ENCODE data around the gene EOLA1.
"Not testable (repeated sequence)": the region's sequence is repeated elsewhere in the genome, so short reads cannot be mapped to it uniquely, and the experiment has no call there.

Gene EOLA1

DNA sequence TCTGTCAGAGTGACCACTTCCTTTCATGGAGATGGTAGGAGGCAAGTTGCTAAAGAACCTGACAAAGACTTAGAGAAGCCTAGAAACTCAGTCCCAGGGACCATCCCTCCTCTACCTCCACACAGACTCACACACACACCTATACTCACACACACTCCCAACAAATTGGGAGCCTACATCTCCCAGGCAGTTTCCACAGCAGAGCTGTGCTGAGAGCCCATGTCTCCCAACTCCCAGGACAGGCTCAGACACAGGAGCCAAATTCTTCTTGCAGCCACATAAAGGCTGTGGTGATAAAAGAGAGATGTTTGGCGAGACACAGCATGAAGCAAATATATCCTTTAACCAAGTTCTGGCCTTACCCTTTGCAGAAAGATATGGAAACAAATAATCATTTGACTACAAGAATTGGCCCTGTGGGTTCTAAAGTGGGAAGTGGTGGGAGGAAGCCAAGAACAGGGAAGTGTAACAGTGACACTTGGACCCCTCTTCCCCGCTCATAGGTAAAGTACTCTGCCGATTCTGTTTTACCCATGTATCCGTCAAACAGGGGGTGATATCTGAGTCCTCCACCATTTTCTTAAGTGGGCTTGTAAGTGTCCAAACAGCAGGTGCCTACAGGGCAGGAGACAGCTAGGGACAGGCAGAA lies 24.7 kb upstream of the EOLA1 start:
- DNase-seq: no peak

DNA sequence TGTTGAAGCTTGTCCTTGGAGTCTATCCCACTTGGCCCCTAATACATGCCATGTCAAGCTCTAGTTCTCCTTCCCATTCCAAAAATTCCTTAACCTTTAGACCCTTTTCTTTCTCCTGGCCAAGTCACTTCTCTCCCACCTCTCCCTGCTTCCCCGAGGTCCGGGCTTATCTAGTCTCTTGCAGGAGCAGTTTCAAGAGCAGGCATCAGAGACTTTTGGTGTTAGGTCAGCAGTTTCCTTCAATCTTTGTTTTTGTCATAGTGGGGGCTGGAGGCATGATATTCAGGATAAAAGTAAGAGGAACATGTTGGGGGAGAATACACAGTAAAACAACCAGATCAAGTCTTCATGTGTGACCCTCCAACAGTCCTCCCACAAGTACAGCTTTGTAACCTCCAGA lies 24.2 kb upstream of the EOLA1 start:
- DNase-seq: no peak

DNA sequence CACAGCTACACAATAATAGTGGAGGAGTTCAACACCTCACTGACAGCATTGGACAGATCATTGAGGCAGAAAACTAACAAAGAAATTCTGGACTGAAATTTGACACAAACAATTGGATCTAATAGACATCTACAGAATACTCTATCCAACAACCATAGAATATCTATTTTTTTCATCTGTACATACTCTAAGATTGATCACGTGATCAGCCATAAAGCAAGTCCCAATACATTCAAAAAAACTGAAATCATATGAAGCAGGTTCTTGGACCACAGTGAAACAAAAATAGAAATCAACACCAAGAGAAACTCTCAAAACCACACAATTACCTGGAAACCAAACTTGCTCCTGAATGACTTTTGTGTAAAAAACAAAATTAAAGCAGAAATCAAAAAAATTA lies 23.5 kb upstream of the EOLA1 start:
- DNase-seq: no peak

DNA sequence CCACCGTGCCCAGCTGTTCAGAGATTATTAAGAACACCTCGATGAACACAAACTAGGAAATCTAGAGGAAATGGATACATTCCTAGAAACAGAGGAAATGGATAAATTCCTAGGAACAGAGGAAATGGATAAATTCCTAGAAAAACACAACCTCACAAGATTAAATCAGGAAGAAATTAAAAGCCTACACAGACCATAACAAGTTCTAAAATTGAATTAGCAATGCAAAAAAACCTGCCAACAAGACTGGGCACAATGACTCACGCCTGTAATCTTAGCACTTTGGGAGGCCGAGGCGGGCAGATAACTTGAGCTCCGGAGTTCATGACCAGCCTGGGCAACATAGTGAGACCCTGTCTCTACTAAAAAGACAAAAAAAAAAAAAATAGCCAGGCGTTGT lies 22.6 kb upstream of the EOLA1 start:
- DNase-seq: no peak

DNA sequence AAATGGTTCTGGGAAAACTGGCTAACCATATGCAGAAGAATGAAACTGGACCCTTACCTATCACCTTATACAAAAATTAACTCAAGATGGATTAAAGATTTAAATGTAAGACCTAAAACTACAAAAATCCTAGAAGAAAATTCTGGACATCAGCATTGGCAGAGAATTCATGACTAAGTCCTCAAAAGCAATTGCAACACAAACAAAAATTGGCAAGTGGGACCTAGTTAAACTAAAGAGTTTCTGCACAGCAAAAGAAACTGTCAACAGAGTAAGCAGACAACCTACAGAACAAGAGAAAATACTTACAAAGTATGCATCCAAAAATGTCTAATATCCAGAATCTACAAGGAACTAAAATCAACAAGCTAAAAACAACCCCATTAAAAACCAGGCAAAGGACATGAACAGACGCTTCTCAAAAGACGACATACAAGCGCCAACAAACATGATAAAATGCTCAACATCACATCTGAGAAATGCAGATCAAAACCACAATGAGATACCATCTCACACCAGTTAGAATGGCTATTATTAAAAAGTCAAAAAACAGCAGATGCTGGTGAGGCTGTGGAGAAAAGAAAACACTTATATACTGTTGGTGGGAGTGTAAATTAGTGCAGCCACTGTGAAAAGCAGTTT lies 20.1 kb upstream of the EOLA1 start:
- DNase-seq: not testable (repeated sequence)

DNA sequence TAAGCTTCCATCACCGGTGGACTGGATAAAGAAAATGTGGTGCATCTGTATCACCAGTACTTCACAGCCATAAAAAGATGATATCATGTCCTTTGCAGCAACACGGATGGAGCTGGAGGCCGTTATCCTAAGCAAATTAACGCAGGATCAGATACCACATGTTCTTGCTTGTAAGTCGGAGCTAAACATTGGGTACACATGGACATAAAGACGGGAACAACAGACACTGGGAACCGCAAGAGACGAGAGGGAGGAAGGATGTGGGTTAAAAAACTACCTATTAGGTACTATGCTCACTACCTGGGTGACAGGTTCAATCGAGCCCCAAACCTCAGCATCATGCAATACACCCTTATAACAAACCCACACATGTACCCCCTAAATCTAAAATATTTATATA lies 19.4 kb upstream of the EOLA1 start:
- peak; percentile 54 for DNase-seq

DNA sequence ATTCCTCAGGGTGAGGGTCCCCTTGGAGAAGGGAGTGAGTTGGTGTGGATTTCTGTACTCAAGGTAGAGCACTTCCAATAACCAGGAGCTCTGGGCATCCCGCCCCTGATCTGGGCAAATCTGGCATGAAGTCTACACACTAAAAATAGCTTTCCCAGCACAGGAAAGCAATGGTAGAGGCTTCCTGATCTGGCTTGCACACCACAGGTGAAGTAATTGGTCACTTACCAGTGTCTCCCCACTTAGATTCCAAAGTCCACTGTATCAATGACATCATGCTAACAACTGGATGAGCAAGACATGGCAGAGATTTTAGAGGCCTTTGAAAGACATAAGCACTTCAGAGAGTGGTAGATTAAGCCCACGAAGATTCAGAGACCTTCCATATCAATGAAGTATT lies 17.9 kb upstream of the EOLA1 start:
- DNase-seq: no peak

DNA sequence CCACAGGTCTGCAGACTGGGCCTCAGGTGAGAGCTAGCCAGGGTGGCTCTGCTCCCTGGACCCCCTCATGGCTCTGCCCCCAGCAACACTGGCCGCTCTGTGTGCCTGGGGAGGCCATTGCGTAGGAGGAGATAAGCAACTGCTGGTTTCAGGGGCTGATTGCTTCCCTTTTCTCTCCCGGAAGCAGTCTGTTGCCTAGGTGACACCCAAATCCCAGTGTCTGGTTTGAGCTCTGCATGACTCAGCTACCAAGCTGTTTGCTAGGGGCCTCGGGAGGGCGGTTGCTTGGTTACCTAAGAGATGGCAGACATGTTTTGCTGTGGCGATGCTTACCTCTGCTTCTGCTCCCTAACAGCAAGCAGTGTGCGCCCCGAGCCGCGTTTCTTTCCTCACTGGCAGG lies 15.4 kb upstream of the EOLA1 start:
- peak; percentile 88 for DNase-seq

DNA sequence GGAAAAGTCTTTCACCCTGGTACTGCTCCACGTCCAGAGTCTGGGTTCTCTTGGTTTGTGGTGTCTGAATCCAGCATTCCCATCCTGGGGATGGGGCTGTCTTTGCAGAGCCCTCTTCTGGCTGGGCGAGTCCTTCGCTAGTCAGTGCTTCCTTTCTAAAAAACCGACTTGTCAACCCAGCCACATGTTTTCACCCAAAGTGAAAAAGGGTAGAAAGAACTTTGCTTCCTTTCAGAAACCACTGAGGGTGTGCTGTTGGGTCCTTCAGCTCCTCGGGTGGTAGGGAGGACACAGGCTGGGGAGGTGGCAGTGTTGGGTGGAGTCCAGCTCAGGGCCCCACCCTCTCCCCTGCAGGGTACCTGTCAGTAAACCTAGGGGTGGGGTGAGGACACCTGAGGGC lies 14.9 kb upstream of the EOLA1 start:
- peak; percentile 70 for DNase-seq

DNA sequence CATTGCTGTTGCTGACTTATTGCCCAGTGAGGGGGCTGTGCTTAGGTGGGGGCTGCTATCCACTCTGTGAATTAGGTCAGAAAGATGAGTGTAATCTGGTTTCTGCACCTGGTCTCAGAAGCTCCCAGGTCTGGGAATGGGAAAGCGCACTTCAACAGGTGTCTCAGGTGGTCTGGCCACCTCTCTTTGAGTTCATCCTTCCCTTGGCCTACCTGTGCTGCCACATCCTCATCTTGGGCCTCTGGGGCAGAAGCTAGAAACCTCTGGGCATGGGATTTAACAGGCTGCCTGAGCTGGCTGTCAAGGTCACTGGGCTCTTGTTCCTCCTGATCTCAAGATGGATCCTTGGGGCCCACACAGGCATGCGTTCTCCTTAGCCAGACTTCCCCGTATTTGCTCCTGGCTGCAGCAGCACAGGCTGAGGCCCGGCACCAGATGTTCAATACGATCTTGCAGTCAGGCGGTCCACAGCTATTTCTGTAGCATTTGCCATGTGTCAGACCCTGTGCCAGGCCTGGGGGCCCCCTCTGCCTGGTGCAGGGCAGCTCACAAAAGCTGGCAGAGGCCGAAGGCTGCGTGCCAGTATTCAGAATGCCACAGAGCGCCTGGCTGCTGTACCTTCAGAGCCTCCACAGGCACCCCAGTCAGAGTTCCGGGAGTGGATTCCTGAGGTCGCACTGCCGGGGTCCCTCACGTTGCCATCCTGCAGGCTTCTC lies 14.3 kb upstream of the EOLA1 start:
- not testable (repeated sequence) for DNase-seq

DNA sequence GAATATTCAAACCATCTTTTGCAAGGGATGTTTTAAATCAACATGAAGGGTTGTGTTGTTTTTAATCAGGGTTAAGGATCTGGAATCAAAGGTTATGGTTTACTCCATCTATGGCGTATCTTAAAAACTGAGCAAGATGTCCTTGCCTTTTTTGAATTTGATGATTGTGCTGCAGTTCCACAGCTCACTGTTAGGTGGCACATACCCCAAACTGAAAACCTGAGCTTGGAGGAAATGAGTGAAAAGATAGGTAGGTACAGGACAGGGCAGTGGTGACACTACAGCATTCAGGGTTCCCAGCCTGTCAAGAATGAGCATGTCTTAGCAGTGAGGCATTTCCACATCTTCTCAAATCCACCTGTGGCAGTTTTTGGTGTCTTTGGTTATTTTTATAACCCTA lies 13.1 kb upstream of the EOLA1 start:
- DNase-seq: peak; percentile 79

DNA sequence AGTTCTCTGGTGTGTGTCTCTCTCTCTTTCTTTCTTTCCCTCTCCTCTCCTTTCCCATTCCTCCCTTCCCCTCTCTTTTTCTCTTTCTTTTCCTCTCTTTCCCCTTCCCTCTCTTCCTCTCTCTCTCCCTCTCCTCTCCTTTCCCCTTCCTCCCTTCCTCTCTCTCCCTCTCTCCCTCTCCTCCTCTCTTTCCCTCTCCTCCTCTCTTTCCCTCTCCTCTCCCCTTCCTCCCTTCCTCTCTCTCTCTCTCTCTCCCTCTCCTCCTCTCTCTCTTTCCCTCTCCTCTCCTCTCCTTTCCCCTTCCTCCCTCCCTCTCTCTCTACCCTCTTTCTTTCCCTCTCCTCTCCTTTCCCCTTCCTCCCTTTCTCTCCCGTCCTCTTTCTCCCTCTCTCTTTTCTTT lies 12.4 kb upstream of the EOLA1 start:
- DNase-seq: no peak

DNA sequence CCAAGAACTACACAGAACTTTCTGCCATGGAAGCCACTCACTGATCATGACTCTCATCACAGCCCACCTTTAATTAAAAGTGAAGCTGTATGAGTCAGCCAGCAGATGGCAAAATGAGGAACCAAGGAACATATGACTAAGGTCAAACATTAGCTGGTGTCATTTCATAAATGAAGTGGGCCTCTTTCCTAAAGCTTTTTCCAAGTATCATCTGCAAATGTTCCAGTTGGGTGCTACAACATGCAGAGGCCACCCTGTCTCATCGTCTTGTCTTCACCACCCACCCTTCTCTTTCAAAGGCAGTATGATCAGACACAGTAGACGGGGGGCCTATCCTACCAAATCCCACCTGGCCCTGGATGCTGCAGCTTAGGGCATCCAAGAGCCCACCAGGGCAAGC lies 9.2 kb upstream of the EOLA1 start:
- DNase-seq: no peak

DNA sequence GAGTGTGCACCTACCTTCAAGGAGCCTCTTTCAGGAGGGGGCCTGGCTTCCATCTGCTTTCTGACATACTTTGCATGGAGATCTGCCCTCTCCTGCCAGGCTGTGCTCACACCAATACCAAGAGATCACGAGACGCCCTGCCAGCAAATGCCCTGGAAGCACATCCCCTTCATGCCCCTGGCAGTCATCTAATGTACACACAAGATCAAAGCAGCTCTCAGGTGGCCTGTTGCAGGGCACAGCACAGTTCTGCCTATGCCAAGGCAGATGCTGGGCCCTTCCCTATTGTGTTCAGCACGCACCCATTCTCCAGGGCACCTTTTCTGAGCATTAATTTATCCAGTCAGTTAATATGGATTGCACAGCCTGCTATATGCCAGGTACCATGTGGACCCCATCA lies 7.9 kb upstream of the EOLA1 start:
- not testable (repeated sequence) for DNase-seq

DNA sequence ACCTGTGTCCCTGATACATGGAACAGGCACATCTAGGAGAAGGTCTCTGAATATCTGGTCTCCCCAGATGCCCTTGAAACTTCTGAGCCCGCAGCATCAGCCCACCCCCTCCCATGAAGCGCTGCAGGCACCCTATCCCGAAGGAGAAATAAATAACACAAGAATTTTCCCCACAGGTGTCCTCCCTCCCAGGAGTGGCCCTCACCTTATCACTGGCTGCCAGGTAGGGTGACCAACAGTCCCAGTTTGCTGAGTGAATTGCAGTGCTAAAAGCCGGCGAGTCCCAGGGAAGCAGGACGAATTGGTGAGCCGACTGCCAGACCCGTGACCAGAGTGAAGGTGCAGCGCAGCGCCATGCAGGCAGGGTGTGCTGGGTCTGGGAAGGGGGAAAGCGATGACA lies 6.8 kb upstream of the EOLA1 start:
- not testable (repeated sequence) for DNase-seq

DNA sequence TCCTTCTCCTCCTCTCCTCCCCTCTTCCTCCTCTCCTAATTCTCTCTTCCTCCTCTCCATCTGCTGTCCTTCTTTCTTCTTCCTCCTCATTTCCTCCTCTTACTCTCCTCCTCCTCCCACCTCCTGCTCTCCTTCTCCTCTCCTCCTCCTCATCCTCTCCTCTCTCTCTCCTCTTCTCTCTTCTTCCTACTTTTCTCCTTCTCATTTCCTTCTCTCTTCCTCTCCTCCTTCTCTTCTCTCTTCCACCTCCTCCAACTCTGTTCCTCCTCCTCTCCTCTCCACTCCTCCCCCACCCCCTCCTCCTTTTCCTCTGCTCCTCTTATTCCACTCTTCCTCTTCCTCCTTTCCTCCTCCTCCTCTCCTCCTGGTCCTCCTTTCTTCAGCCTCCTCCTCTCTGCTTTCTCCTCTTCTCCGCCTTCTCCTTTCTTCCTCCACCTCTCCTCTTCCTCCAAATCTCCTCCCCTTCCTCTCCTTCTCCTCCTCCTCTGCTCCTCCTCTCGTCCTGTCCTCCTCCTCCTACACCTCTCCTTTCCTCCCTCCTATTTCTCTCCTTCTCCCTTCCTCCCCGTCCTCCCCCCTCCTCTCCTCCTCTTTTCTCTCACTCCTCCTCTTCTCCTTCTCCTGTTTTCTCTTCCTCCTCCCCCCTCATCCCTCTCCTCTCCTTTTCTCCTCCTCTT lies 5.7 kb upstream of the EOLA1 start:
- not testable (repeated sequence) for DNase-seq

DNA sequence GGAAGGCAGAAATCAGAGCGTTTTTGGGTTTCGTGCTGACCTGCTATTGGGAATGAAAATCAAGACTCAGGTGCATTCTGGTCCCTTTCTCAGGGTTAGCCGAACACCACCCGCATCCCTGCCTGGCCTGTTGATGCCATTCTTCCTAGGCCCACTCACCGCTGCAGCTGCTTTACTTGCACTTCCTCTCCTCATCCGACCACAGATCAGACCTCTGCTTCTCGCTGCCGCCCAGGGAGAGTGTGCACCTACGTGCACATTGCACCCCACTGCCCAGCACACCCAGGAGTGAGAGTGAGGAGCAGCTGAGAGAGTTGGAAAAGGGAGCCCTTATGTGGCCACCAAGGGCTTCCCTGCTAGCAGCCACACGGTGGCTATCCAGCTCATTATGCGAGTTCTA lies 3.3 kb upstream of the EOLA1 start:
- not testable (repeated sequence) for DNase-seq

DNA sequence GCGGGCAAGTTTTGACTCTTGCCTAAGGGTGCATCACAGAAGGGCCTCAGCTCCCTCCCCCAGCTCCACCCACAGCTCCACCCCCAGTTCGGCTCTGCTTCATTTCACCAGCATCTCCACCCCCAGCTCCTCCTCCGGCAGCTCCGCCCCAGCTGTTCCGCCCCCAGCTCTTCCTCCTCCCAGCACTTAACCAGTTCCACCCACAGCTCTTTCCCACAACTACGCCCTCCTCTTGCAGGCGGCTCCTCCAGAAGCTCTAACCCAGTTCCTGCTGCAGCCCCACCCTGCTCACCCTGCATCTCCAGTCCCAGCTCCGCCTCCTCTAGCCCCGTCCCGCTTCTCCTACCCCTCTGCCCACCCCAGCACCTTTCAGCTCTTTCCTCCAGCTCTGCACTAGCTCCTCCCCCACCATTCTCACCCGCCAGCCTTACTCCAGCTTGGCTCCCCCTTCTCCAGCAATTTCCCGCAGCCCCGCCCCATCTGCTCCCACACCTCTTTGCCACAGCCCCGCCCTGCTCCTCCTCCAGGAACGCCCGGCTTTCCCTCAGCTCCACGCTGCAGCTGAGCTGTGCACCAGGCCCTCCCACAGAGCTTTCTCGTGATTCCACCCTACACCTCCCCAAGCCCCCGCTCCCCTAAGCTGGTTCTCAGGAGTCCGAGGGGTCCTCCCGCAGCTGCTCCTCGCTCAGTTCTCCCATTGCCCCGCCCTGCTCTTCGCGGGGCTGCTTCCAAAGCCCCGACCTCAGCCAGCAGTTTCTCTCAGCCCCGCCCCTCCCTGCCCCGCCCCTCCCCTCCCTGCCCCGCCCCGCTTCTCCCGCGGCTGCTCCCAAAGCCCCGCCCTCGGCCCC lies 1.3 kb upstream of the EOLA1 start:
- DNase-seq: peak; percentile 94

DNA sequence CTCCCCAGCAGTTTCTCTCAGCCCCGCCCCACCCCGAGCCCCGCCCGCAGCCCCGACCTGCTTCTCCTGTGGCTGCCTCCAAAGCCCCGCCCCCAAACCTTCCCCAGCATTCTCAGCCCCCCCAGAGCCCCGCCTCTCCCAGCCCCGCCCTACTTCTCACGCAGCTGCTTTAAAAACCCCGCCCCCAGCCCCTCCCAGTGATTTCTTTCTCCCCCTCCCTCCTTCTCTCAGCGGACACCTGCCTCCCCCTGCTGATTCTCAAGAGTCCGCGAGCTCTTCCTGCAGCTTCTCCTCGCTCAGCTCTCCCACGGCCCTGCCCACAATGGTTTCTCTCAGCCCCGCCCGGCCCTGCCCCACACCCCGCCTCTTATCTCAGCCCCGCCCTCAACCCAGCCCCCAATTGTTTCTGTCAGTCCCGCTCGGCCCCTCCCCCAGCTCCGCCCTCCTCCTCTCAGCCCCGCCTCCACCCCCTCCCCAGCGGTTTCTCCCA lies 636 bp upstream of the EOLA1 start:
- DNase-seq: peak; percentile 91

DNA sequence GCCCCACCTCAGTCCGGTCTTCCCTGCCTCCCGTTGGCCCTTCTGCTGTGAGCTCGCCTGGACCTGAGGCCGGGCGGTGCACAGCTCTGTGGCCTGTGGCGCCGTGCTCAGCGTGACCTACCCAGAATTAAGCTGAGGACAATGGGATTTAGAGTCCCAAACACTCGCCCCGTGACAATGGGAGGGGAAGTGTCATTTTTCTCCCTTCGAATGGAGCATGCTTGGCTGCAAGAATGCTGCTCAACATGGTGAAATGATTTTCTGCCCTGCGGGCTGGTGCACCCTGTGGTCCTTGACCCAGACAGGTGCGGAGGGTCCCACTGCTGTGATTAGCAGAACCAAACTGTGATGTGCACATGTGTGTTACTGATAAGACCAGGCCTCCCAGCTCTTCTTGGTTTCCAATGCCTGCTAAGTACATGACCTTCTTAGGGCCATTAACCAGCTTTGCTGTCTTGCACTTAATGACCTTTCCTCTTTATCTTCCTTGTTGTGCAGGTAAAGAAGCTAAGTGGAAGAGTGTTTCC lies 772 bp downstream of the EOLA1 start:
- DNase-seq: no peak

DNA sequence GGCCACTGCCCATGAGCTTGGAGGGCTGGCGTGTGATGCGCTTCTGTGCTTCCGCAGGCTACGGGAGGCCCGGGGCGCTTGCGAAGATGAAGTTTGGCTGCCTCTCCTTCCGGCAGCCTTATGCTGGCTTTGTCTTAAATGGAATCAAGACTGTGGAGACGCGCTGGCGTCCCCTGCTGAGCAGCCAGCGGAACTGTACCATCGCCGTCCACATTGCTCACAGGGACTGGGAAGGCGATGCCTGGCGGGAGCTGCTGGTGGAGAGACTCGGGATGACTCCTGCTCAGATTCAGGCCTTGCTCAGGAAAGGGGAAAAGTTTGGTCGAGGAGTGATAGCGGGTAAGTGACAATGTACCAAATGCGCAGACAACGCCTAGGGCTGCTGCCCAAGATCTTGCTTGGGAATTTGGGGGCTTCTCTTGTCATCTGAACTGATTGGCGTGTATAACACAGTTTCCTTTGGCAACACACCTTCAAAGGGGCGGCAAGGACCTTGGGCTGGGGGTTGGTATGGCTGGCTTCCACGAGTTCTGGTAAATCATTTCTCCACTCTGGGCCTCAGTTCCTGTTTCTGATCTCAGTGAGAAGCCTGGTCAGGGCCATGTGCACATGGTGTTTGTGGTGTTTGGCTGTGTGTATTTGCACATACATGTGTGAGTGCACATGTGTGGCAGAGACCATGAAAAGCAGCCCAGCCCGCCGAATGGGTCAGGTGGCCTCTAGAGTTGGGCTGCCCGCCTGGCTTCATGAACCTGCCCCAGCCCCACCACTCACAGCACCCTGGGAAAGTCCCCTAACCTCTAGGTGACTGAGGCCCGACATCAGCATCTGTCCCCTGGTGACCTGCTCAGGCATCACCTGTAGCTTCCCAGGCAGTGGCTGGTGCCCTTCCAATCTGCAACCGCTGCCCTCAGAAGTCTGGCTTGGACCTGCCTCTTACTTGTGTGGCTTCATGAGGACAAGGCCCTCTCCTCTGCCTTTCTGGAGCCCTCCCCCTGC lies 5.0 kb downstream of the EOLA1 start:
- peak; percentile 14 for DNase-seq
